Left ventricle myocardium inferior (tissue), 1 donor: ENCODE measurements around the gene PCGF1. TPM values are rescaled to one million over a fixed set of nuclear protein-coding genes. Genes with fewer than 3 reads are reported as not detected.
"Not testable (repeated sequence)": the region's sequence is repeated elsewhere in the genome, so short reads cannot be mapped to it uniquely, and the experiment has no call there.

ENCODE experiments used
- DNase-seq: peaks from one replicate; pipeline ENCODE4 v3.0.0-alpha.2; 2020
- H3K27ac ChIP-seq: fragments of 200-600 bp; replicated peaks from 2 replicates; pipeline ENCODE4 v1.8.0; 2021
- H3K27me3 ChIP-seq: fragments of 200-600 bp; 2 replicates; pipeline ENCODE4 v1.8.0; 2021; ENCODE audit warnings: low read depth
- H3K36me3 ChIP-seq: fragments of 200-600 bp; 2 replicates; pipeline ENCODE4 v1.8.0; 2021
- H3K4me1 ChIP-seq: fragments of 200-600 bp; 2 replicates; pipeline ENCODE4 v1.8.0; 2021
- H3K4me3 ChIP-seq: fragments of 200-600 bp; 2 replicates; pipeline ENCODE4 v1.8.0; 2021; ENCODE audit warnings: mild to moderate bottlenecking, moderate library complexity
- H3K9me3 ChIP-seq: fragments of 200-600 bp; replicated peaks from 2 replicates; pipeline ENCODE4 v1.8.0; 2021
- intact Hi-C: fragments of 100-400 bp; cut with micrococcal nuclease; formaldehyde crosslinking; loops from one replicate; pipeline ENCODE4 v1.11.0; 2022
- total RNA-seq: library from RNA; stranded (reverse); fragmentation: NEBNext Ultra II Directional; extraction: Animal tissue kit (Norgen Biotek cat#: 25700); gene quantifications from one replicate; pipeline ENCODE4 v1.2.1, GENCODE V29; 2021
- TF ChIP-seq, protein P1 (sequence below): fragments of 200-600 bp; IDR thresholded peaks from 2 replicates; pipeline ENCODE4 v1.8.0; 2021; ENCODE audit warnings: antibody characterized with exemption, mild to moderate bottlenecking, borderline replicate concordance
- donor health status: DM: no; HTN: yes; CAD: no; lungs with severe emphysema.

Gene PCGF1
- total RNA-seq, 1 donor from 2014 or later: 20.2 TPM

DNA sequence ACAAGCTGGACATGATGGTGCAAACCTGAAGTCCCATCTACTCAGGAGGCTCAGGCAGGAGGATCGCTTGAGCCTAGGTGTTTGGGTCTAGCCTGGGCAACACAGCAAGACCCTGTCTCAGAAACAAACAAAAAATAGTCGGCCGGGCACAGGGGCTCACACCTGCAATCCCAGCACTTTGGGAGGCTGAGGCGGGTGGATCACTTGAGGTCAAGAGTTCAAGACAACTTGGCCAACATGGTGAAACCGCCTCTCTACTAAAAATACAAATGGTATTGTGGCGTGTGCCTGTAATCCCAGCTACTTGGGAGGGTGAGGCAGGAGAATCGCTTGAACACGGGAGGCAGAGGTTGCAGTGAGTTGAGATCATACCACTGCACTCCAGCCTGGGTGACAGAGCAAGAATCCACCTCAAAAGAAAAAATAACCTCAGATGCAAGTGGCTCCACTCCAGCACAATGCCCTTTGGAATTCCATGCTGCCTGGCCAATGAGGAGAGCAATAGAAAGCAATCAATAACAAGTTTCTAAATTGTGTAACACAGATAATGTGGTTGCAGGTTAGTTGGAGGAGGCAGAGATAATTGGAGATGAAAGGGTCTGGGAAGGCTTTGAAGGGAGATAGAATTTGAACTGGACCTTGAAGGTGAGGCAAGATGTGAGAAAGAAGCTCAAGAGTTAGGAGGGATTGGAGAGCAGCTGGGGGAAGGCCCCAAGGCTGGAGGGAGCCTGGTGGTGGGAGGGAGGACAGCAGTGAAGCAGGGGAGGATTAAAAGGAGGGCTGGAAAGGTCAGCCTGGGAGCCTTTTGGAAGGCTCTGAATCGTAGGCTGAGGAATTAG lies 18.6 kb downstream of the PCGF1 start:
- Histone ChIP-seq H3K36me3 (peaks cover 74% of the 10 kb centered on the region), H3K9me3 (no peaks in the 10 kb centered on the region), H3K4me1 (peaks cover 7% of the 10 kb centered on the region), H3K27ac (no peak overlapping the region), H3K4me3 (no peak overlapping the region), H3K27me3 (no peaks in the 10 kb centered on the region)
- DNase-seq: no peak
- intact Hi-C loops: loop anchor here (10.0 kb wide), 1 partner anchor 56 kb away; no protein-coding TSS in a partner anchor
- TF ChIP-seq, protein P1, sequence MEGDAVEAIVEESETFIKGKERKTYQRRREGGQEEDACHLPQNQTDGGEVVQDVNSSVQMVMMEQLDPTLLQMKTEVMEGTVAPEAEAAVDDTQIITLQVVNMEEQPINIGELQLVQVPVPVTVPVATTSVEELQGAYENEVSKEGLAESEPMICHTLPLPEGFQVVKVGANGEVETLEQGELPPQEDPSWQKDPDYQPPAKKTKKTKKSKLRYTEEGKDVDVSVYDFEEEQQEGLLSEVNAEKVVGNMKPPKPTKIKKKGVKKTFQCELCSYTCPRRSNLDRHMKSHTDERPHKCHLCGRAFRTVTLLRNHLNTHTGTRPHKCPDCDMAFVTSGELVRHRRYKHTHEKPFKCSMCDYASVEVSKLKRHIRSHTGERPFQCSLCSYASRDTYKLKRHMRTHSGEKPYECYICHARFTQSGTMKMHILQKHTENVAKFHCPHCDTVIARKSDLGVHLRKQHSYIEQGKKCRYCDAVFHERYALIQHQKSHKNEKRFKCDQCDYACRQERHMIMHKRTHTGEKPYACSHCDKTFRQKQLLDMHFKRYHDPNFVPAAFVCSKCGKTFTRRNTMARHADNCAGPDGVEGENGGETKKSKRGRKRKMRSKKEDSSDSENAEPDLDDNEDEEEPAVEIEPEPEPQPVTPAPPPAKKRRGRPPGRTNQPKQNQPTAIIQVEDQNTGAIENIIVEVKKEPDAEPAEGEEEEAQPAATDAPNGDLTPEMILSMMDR: no peak

- peaks cover 50% of the 10 kb centered on the region for H3K36me3 ChIP-seq
- intact Hi-C loops: loop anchor here (10.0 kb wide), 1 partner anchor 59 kb away; no protein-coding TSS in a partner anchor
- no peak overlapping the region for H3K4me3 ChIP-seq
- no peak overlapping the region for H3K27ac ChIP-seq
- DNase-seq: no peak
- TF ChIP-seq, protein P1: no peak
- no peaks in the 10 kb centered on the region for H3K9me3 ChIP-seq
- no peaks in the 10 kb centered on the region for H3K27me3 ChIP-seq
- peaks cover 30% of the 10 kb centered on the region for H3K4me1 ChIP-seq
Observed at GRCh38 chr2:74486141-74486540, 21.4 kb downstream of the PCGF1 start.

GRCh38 chr2:74483675-74484164 lies 23.8 kb downstream of the PCGF1 start:
- peaks cover 57% of the 10 kb centered on the region for H3K36me3 ChIP-seq
- H3K27ac ChIP-seq: peak overlapping the region; percentile 97

DNA sequence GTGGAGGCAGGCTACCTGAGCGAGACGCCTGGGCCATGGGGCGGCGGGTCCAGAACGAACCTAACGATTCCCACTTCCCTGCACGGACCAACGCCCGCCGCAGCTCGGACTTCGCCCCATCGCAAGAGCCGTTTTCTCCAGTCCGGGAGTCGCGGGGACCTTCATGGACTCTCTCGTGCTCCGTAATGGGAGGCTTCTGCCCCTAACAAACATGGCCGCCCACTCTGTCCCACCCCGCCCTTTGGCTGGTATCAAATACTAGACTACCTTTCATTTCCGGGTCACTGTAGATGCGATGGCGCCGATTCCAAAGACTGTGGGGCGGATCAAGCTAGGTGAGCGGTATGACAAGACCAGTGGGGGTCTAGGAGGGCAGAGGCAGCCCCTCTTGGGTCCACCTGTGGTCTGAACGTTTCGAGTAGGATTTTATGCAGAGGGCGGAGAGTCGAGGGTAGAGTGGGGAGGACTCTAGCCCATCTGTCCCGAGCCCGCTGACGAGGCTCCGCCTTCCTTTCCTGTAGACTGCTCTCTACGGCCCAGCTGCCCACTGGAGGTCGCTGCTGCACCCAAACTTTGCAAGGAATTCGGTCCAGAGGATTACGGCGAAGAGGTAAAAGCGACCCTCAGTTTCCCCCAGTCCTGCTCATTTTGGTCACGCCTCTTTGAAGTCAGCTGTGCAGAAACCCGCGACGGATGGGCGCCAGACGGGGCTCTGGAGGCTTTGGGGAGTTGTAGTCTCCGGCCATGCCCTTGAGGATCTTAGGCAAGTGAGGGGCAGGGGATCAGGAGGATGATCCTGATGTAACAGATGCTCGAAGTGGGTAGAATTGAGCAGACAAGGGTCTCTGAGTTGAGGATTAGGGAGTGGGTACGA lies 24.5 kb downstream of the PCGF1 start, which contains the start of the genes CCDC142 and TTC31:
Gene CCDC142 (minus strand): TSS at position 198 of the 874 bp plus-strand sequence. CDS start 161 bp downstream, at position 37.
Gene TTC31 (plus strand): TSS at position 281 of the 874 bp plus-strand sequence. CDS start 15 bp downstream, at position 296.
- TF ChIP-seq, protein P1: peak; percentile 95
- Histone ChIP-seq H3K27me3 (no peaks in the 10 kb centered on the region), H3K4me1 (peaks cover 44% of the 10 kb centered on the region), H3K9me3 (no peaks in the 10 kb centered on the region), H3K36me3 (peaks cover 56% of the 10 kb centered on the region), H3K27ac (peak within 1 kb of the TSS; percentile 97), H3K4me3 (peak within 1 kb of the TSS; percentile 99)
- intact Hi-C loops: loop anchor here (5.0 to 10.0 kb wide), 2 partner anchors 62 to 104 kb away; no protein-coding TSS in a partner anchor
- peak; percentile 95 for DNase-seq

More at GRCh38 chr2:74483675-74484164, 23.8 kb downstream of the PCGF1 start:
- H3K27me3 ChIP-seq, H3K9me3 ChIP-seq, DNase-seq: not testable (repeated sequence)
- intact Hi-C loops: loop anchor here (5.0 to 10.0 kb wide), 2 partner anchors 61 to 104 kb away; no protein-coding TSS in a partner anchor
- peak overlapping the region; percentile 99 for H3K4me3 ChIP-seq
- H3K4me1 ChIP-seq: peaks cover 44% of the 10 kb centered on the region

- intact Hi-C loops: loop anchor here (5.0 to 10.0 kb wide), 2 partner anchors 63 to 105 kb away; no protein-coding TSS in a partner anchor
- DNase-seq: no peak
- peak overlapping the region; percentile 97 for H3K27ac ChIP-seq
Observed at GRCh38 chr2:74481961-74482800, 25.3 kb downstream of the PCGF1 start.

More at GRCh38 chr2:74481961-74482800, 25.3 kb downstream of the PCGF1 start:
- Histone ChIP-seq H3K4me1 (peaks cover 44% of the 10 kb centered on the region), H3K9me3 (no peaks in the 10 kb centered on the region), H3K27me3 (no peaks in the 10 kb centered on the region), H3K36me3 (peaks cover 58% of the 10 kb centered on the region), H3K4me3 (peak overlapping the region; percentile 99)
- TF ChIP-seq, protein P1: no peak
